SK-N-MC (cell line): ENCODE data around the gene USP9Y.

ENCODE experiments used
- EZH2 ChIP-seq: fragments of 200-600 bp; sonication (generic); IDR thresholded peaks from one replicate; pipeline ENCODE4 v1.6.1; 2017; ENCODE audit warnings: antibody characterized with exemption
- POLR2AphosphoS5 ChIP-seq: IDR thresholded peaks from 2 replicates; pipeline ENCODE4 v1.6.1; 2012; ENCODE audit warnings: mild to moderate bottlenecking, low read depth, low read length, borderline replicate concordance

DNA sequence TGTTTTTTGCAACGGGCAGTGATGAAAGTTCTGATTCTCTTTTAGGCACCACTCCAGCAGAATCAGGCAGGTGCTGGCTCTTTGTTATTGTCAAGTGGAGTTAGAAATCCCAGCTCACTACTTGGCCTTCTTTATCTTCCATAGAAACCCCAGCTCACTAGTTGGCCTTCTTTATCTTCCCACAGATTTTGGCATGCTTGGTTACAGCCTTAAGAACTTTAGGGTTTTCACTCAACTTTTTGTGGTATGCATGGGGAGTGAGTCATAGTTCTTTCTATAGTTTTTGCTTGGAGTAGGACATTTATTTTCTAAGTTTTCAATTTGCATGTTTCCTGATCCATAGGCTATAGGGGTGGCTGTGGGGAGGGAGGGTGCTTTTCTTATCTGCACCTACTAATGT lies 55.0 kb downstream of the USP9Y start:
- TF ChIP-seq POLR2AphosphoS5 = no peak
- no peak for TF ChIP-seq EZH2
